ENCODE results near the gene FOXS1. TPM values are rescaled to one million over a fixed set of nuclear protein-coding genes. Genes with fewer than 3 reads are reported as not detected.

The FOXS1 gene
- total and polyA plus RNA-seq, 2 experiments from 2014 or later, result 0.26 TPM; not detected in 1

DNA sequence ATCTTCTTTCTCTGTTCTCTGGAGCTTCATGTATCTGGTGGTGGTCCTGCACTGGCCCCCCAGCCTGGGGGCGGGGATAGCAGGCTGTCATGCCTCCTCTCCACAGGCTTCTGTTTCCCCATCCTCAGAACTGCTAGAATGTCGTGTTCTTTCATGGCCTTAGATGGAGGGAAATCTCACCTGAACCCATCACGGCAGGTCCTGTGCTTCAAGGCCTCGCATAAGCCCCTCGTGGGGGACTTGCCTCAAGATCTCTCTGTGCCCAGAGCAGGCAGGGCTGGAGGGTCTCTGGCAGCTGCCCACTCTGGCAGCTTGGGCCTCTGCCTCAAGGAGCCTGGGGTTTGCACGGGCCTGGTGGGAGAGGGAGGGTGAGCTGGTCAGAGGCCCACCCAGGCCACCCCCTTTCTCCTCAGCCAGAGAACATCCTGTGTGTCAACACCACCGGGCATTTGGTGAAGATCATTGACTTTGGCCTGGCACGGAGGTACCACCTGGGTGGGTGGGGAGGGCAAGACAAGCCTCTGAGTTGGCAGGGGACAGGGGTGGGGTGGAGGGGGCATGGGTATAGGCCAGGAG, 14.9 kb downstream of the FOXS1 start:
- Histone ChIP-seq H3K27ac (ENCODE audit: low read depth) (no peak overlapping the region), H3K9me2 (ENCODE audit: insufficient read depth) (no peaks in the 10 kb centered on the region; the same call in 1 of the 2 replicates), H3K79me2 (replicated peaks; ENCODE audit: insufficient read depth) (no peaks in the 10 kb centered on the region), H3K4me1 (ENCODE audit: insufficient read depth) (no peaks in the 10 kb centered on the region; the same call in 1 of the 2 replicates), H3K27me3 (ENCODE audit: insufficient read depth) (no peaks in the 10 kb centered on the region), H2AFZ (no peak overlapping the region), H3K36me3 (ENCODE audit: insufficient read depth) (no peaks in the 10 kb centered on the region), H3K4me3 (no peak overlapping the region), H4K20me1 (replicated peaks; ENCODE audit: insufficient read depth) (no peaks in the 10 kb centered on the region), H3K4me2 (no peak overlapping the region), H3F3A (replicated peaks; ENCODE audit: low read depth) (0 out of 2 replicates have a peak, but pooled peaks cover under 1% of the 10 kb centered on the region)
- Mint-ChIP-seq H3K27ac (no peak overlapping the region), H3K4me3 (no peak overlapping the region), H3K27me3 (ENCODE audit: insufficient read depth, low read depth, poor library complexity) (peaks cover 18% of the 10 kb centered on the region), H3K4me1 (no peaks in the 10 kb centered on the region), H3K9me3 (peaks cover 15% of the 10 kb centered on the region), H3K36me3 (ENCODE audit: low read depth) (no peaks in the 10 kb centered on the region; the same call in 2 of the 3 replicates)
- TF ChIP-seq, protein P1, sequence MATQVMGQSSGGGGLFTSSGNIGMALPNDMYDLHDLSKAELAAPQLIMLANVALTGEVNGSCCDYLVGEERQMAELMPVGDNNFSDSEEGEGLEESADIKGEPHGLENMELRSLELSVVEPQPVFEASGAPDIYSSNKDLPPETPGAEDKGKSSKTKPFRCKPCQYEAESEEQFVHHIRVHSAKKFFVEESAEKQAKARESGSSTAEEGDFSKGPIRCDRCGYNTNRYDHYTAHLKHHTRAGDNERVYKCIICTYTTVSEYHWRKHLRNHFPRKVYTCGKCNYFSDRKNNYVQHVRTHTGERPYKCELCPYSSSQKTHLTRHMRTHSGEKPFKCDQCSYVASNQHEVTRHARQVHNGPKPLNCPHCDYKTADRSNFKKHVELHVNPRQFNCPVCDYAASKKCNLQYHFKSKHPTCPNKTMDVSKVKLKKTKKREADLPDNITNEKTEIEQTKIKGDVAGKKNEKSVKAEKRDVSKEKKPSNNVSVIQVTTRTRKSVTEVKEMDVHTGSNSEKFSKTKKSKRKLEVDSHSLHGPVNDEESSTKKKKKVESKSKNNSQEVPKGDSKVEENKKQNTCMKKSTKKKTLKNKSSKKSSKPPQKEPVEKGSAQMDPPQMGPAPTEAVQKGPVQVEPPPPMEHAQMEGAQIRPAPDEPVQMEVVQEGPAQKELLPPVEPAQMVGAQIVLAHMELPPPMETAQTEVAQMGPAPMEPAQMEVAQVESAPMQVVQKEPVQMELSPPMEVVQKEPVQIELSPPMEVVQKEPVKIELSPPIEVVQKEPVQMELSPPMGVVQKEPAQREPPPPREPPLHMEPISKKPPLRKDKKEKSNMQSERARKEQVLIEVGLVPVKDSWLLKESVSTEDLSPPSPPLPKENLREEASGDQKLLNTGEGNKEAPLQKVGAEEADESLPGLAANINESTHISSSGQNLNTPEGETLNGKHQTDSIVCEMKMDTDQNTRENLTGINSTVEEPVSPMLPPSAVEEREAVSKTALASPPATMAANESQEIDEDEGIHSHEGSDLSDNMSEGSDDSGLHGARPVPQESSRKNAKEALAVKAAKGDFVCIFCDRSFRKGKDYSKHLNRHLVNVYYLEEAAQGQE (IDR thresholded peaks at IDR 0.05; ENCODE audit: unreplicated experiment), result no peak
- no peak for TF ChIP-seq JUNB (IDR thresholded peaks at IDR 0.05; ENCODE audit: unreplicated experiment)
- no peak for TF ChIP-seq EZH2phosphoT487 (IDR thresholded peaks at IDR 0.05; ENCODE audit: unreplicated experiment)
- TF ChIP-seq EZH2 (IDR thresholded peaks at IDR 0.05; ENCODE audit: low read depth, unreplicated experiment), result no peak
- TF ChIP-seq POLR2AphosphoS5 (IDR thresholded peaks at IDR 0.05; ENCODE audit: low read depth), result no peak
- TF ChIP-seq, protein P2, sequence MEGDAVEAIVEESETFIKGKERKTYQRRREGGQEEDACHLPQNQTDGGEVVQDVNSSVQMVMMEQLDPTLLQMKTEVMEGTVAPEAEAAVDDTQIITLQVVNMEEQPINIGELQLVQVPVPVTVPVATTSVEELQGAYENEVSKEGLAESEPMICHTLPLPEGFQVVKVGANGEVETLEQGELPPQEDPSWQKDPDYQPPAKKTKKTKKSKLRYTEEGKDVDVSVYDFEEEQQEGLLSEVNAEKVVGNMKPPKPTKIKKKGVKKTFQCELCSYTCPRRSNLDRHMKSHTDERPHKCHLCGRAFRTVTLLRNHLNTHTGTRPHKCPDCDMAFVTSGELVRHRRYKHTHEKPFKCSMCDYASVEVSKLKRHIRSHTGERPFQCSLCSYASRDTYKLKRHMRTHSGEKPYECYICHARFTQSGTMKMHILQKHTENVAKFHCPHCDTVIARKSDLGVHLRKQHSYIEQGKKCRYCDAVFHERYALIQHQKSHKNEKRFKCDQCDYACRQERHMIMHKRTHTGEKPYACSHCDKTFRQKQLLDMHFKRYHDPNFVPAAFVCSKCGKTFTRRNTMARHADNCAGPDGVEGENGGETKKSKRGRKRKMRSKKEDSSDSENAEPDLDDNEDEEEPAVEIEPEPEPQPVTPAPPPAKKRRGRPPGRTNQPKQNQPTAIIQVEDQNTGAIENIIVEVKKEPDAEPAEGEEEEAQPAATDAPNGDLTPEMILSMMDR (conservative IDR thresholded peaks at IDR 0.05; ENCODE audit: low read depth in 2 of 2), result no peak
- no peak for TF ChIP-seq NANOG (IDR thresholded peaks at IDR 0.05; ENCODE audit: borderline replicate concordance)
- TF ChIP-seq, protein P3, sequence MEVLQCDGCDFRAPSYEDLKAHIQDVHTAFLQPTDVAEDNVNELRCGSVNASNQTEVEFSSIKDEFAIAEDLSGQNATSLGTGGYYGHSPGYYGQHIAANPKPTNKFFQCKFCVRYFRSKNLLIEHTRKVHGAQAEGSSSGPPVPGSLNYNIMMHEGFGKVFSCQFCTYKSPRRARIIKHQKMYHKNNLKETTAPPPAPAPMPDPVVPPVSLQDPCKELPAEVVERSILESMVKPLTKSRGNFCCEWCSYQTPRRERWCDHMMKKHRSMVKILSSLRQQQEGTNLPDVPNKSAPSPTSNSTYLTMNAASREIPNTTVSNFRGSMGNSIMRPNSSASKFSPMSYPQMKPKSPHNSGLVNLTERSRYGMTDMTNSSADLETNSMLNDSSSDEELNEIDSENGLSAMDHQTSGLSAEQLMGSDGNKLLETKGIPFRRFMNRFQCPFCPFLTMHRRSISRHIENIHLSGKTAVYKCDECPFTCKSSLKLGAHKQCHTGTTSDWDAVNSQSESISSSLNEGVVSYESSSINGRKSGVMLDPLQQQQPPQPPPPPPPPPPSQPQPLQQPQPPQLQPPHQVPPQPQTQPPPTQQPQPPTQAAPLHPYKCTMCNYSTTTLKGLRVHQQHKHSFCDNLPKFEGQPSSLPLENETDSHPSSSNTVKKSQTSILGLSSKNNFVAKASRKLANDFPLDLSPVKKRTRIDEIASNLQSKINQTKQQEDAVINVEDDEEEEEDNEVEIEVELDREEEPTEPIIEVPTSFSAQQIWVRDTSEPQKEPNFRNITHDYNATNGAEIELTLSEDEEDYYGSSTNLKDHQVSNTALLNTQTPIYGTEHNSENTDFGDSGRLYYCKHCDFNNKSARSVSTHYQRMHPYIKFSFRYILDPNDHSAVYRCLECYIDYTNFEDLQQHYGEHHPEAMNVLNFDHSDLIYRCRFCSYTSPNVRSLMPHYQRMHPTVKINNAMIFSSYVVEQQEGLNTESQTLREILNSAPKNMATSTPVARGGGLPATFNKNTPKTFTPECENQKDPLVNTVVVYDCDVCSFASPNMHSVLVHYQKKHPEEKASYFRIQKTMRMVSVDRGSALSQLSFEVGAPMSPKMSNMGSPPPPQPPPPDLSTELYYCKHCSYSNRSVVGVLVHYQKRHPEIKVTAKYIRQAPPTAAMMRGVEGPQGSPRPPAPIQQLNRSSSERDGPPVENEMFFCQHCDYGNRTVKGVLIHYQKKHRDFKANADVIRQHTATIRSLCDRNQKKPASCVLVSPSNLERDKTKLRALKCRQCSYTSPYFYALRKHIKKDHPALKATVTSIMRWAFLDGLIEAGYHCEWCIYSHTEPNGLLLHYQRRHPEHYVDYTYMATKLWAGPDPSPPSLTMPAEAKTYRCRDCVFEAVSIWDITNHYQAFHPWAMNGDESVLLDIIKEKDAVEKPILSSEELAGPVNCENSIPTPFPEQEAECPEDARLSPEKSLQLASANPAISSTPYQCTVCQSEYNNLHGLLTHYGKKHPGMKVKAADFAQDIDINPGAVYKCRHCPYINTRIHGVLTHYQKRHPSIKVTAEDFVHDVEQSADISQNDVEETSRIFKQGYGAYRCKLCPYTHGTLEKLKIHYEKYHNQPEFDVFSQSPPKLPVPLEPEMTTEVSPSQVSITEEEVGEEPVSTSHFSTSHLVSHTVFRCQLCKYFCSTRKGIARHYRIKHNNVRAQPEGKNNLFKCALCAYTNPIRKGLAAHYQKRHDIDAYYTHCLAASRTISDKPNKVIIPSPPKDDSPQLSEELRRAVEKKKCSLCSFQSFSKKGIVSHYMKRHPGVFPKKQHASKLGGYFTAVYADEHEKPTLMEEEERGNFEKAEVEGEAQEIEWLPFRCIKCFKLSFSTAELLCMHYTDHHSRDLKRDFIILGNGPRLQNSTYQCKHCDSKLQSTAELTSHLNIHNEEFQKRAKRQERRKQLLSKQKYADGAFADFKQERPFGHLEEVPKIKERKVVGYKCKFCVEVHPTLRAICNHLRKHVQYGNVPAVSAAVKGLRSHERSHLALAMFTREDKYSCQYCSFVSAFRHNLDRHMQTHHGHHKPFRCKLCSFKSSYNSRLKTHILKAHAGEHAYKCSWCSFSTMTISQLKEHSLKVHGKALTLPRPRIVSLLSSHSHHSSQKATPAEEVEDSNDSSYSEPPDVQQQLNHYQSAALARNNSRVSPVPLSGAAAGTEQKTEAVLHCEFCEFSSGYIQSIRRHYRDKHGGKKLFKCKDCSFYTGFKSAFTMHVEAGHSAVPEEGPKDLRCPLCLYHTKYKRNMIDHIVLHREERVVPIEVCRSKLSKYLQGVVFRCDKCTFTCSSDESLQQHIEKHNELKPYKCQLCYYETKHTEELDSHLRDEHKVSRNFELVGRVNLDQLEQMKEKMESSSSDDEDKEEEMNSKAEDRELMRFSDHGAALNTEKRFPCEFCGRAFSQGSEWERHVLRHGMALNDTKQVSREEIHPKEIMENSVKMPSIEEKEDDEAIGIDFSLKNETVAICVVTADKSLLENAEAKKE (CRISPR knock-in tag; IDR thresholded peaks at IDR 0.05), result no peak
- TF ChIP-seq ZNF114 (CRISPR knock-in tag; IDR thresholded peaks at IDR 0.05), result no peak
- TF ChIP-seq, protein P4, sequence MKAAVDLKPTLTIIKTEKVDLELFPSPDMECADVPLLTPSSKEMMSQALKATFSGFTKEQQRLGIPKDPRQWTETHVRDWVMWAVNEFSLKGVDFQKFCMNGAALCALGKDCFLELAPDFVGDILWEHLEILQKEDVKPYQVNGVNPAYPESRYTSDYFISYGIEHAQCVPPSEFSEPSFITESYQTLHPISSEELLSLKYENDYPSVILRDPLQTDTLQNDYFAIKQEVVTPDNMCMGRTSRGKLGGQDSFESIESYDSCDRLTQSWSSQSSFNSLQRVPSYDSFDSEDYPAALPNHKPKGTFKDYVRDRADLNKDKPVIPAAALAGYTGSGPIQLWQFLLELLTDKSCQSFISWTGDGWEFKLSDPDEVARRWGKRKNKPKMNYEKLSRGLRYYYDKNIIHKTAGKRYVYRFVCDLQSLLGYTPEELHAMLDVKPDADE (IDR thresholded peaks at IDR 0.05), result no peak
- DNase-seq (ENCODE audit: low spot score) (no peak), ATAC-seq (no peak)
